Aorta (tissue), 5 donors: ENCODE measurements around the gene HS3ST5. TPM values are rescaled to one million over a fixed set of nuclear protein-coding genes. Genes with fewer than 3 reads are reported as not detected.

Experiments used
- ATAC-seq: fragments of 200-7000 bp; cut with Tn5 transposase; one replicate; pipeline ENCODE4 v1.9.1; 2022; ENCODE audit warnings: moderate library complexity; ENCODE audit not compliant: low FRiP score
- DNase-seq, 2 donors: peaks; one replicate each; pipeline ENCODE4 v3.0.0-alpha.2; 2020
- H3K27ac ChIP-seq, 2 donors: one replicate each; pipeline ENCODE4 v1.5.1; 2013; ENCODE audit warnings: low read length in 2 of 2, mild to moderate bottlenecking in 2 of 2, moderate library complexity in 2 of 2, control low read depth in 1 of 2, inconsistent platforms in 1 of 2, low read depth in 1 of 2
- H3K27me3 ChIP-seq, 2 donors: one replicate each; pipeline ENCODE4 v1.6.1; 2013; ENCODE audit warnings: control low read depth in 1 of 2, low read length in 1 of 2, mild to moderate bottlenecking in 1 of 2, moderate library complexity in 1 of 2; ENCODE audit not compliant: insufficient read depth in 2 of 2, control insufficient read depth in 1 of 2
- H3K36me3 ChIP-seq, 2 donors: one replicate each; pipeline ENCODE4 v1.6.1; 2013; ENCODE audit warnings: control low read depth in 1 of 2, low read length in 1 of 2, mild to moderate bottlenecking in 1 of 2; ENCODE audit not compliant: insufficient read depth in 2 of 2, control insufficient read depth in 1 of 2
- H3K4me1 ChIP-seq, 2 donors: one replicate each; pipeline ENCODE4 v1.6.1; 2013; ENCODE audit warnings: low read length in 2 of 2, control low read depth in 1 of 2, mild to moderate bottlenecking in 1 of 2, moderate library complexity in 1 of 2; ENCODE audit not compliant: insufficient read depth in 2 of 2, control insufficient read depth in 1 of 2
- H3K4me3 ChIP-seq, 2 donors: one replicate each; pipeline ENCODE4 v1.5.1; 2013; ENCODE audit warnings: low read length in 2 of 2, control low read depth in 1 of 2, mild to moderate bottlenecking in 1 of 2
- H3K9me3 ChIP-seq: one replicate; pipeline ENCODE4 v1.6.1; 2013; ENCODE audit warnings: mild to moderate bottlenecking, low read length; ENCODE audit not compliant: control insufficient read depth
- WGBS, 2 donors: extraction: QIAGEN DNeasy Blood & Tissue Kit; methylation state at CpG; one replicate each; pipeline ENCODE4 v1.1.7; 2013; 5-methylcytosine and 5-hydroxymethylcytosine counted together
- intact Hi-C, 2 donors: fragments of 100-400 bp; cut with DNase I; formaldehyde crosslinking; loops; one replicate each; pipeline versions ENCODE4 v1.14.2 to v1.15.0; 2022
- polyA plus RNA-seq, 2 donors: library from polyadenylated mRNA; stranded (reverse); fragments of 200-250 nt; gene quantifications; one replicate each; pipeline ENCODE4 v1.2.3, GENCODE V29; 2013
- total RNA-seq, 2 donors: library from RNA; stranded (reverse); fragmentation: NEBNext Ultra II Directional; extraction: Animal tissue kit (Norgen Biotek cat#: 25700); gene quantifications; one replicate each; pipeline ENCODE4 v1.2.1, GENCODE V29; 2021
- donor health status: healthy with polysubstance abuse.
- donor health status: Bipolar disorder and iron deficiency.
- donor health status: DM: no; HTN: no; CAD: no.
- donor health status: DM: no; HTN: no; CAD: no.
- donor health status: DM: yes; HTN: yes; CAD: no.

HS3ST5 gene
- total and polyA plus RNA-seq, 4 donors, result not detected

DNA sequence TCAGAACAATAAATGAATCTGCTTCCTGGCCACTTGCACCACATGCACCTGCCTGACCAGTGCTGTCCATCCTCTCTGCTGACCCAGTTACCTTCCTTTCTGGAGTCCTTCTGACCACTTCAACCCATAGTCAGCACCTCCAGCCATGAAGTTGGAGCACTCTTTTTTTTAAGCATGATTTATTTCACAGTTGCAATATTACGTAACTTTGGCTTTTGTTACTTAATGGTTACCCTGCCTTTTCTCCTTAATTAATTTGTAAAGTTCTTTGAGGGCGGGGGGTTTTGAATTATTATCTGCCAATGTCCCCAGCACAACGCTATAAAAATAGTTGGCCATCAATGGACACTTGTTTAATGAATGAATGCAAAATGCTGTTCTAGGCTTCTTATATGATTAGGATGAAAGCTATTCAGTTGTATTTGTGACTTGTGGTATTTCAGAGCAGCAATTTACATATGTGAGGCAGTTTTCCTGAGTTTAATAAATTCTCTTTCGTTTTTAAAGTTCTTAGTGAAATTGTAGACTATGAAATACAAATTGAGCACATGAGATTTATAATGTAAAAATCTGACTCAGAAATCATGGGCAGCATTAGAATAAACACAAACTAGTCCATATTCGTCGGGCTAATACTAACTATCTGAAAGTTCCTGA lies 180.0 kb downstream of the HS3ST5 start:
- no peak overlapping the region for H3K4me3 ChIP-seq
- intact Hi-C loops, result no loop called here
- 82 to 83% methylated on average over 6 of the region's 6 CpGs for WGBS, 2 donors
- no peaks in the 10 kb centered on the region for H3K9me3 ChIP-seq
- H3K27me3 ChIP-seq, result no peaks in the 10 kb centered on the region
- H3K27ac ChIP-seq, result no peak overlapping the region
- DNase-seq (no peak), ATAC-seq (no peak)
- H3K4me1 ChIP-seq, result no peaks in the 10 kb centered on the region
- H3K36me3 ChIP-seq, result no peaks in the 10 kb centered on the region

DNA sequence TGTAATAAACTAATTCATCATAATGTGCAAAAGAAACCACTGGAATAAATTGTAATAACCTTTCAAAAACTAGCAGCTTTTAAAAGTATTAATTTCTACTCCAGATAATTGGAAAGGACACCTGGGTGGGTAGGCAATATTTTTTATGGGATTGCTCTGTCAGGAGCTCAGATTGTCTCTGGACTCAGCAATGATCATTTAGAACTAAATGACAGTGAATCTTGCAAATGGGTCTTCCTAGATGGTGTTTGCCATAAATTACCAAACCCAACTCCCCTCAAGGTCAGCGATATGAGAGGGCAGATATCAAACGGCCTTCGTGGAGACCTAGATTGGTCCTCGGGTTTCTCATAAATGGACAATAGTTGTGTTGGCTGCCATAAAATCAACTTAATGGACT lies 181.9 kb downstream of the HS3ST5 start:
- no peaks in the 10 kb centered on the region for H3K27me3 ChIP-seq
- H3K4me3 ChIP-seq, result no peak overlapping the region
- 88 to 94% methylated on average over 4 of the region's 4 CpGs for WGBS, 2 donors
- H3K9me3 ChIP-seq, result no peaks in the 10 kb centered on the region
- H3K27ac ChIP-seq, result no peak overlapping the region
- ATAC-seq, result no peak
- DNase-seq, result no peak
- intact Hi-C loops, result no loop called here
- H3K4me1 ChIP-seq, result no peaks in the 10 kb centered on the region
- no peaks in the 10 kb centered on the region for H3K36me3 ChIP-seq

DNA sequence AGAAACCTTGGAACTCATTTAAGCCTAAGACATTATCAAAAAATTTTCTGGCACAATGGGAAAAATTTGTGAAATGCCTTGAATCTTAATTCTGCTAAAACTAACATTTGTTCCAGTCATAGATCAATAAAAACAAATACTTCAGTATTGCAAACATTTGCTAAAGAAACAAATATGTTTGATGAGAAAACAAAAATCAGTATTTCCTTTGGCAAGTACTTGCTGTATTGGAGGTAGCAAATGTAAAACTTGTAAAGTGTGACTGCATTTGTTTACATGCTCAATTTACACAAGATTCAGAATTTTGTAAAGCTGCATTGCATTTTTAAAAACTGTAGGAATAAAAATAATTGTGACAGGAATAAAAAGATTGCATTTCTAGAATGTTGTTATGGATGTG lies 183.1 kb downstream of the HS3ST5 start:
- Histone ChIP-seq H3K4me1 (no peaks in the 10 kb centered on the region), H3K9me3 (no peaks in the 10 kb centered on the region), H3K36me3 (no peaks in the 10 kb centered on the region), H3K27me3 (no peaks in the 10 kb centered on the region), H3K4me3 (no peak overlapping the region), H3K27ac (no peak overlapping the region)
- ATAC-seq (no peak), DNase-seq (no peak)
- intact Hi-C loops, result no loop called here

DNA sequence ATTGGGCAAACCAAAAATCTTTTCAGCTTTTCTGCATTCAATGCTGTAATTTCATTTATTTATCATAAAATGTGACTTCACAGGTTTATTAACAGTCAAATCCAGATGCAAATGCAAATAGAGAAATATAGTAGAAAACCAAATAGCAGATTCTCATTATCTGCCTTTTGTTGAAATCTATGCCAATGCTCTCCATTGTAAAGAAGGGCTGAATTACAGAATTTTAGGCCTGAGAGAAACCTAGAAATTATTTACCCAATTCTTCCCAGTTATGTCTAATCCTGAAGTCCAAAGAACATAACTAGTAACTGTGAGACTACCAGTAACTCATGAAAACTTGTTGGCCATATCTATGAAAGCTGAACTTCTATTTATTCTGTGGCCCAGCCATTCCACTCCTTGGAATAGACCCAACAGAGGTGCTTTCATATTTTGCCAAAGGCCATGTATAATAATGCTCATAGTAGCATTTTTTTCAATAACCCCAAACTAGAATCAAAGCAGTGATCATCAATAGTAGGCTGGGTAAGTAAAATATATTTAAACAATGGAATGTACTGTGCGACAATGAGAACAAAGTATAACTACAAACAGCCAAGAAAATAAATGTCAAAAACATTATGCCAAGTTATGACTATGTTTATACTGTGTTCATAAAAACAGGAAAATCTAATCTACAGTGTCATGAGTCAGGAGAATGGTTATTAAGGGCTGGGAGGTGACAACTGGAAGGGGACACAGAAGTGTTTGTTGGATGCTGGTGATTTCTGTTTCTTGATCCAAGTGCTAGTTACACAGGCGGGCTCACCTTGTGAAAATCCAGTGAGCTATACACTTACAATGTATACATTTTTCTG lies 183.8 kb downstream of the HS3ST5 start:
- H3K27me3 ChIP-seq, result no peaks in the 10 kb centered on the region
- no peaks in the 10 kb centered on the region for H3K9me3 ChIP-seq
- no peak for ATAC-seq
- H3K27ac ChIP-seq, result no peak overlapping the region
- no peak for DNase-seq
- no peaks in the 10 kb centered on the region for H3K36me3 ChIP-seq
- H3K4me3 ChIP-seq, result no peak overlapping the region
- no peaks in the 10 kb centered on the region for H3K4me1 ChIP-seq
- intact Hi-C loops, result no loop called here
- 27 to 40% methylated on average over 2 of the region's 2 CpGs for WGBS, 2 donors

DNA sequence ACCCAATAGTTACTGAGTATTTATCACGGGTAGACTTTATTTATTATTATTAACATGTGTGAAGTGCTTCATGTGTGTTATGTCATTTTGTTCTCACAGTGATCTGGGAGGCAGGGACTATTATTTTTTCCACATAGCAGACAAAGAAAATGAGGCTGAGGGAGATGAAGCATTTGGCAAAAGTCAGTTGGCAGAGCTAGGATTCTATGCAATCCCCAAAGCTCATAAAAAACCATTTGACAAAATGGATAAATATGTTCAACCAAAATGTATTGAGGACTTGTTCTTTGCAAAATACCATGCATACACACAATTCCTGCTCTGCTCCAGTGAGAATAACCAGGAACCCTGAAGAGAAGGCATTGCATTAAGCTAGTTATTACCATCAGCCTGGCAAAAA lies 184.4 kb downstream of the HS3ST5 start:
- WGBS, 2 donors, result 53 to 62% methylated on average over 1 of the region's 1 CpG
- ATAC-seq (no peak), DNase-seq (no peak)
- H3K36me3 ChIP-seq, result no peaks in the 10 kb centered on the region
- no peak overlapping the region for H3K4me3 ChIP-seq
- no peak overlapping the region for H3K27ac ChIP-seq
- H3K4me1 ChIP-seq, result no peaks in the 10 kb centered on the region
- no peaks in the 10 kb centered on the region for H3K27me3 ChIP-seq
- intact Hi-C loops, result no loop called here
- no peaks in the 10 kb centered on the region for H3K9me3 ChIP-seq

DNA sequence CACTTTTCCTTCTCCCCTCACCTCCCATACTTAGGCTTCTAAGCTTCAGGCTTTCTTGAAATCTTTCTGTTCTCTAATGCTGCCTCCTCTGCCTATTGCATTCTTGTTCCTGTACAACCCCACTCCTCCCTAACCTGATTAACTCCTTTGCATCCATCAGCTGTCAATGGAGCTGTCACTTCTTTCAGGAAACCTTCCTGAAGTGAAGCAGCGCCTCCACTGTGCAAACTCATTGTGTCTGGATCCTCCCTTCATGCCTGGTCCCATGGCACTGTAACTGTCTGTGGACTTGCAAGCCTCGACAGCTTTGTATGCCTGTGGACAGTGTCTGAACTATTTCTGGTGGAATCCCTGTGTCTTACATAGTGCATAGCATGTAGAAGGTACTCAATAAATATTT lies 185.0 kb downstream of the HS3ST5 start:
- Histone ChIP-seq H3K27ac (no peak overlapping the region), H3K4me1 (no peaks in the 10 kb centered on the region), H3K4me3 (no peak overlapping the region), H3K27me3 (no peaks in the 10 kb centered on the region), H3K36me3 (no peaks in the 10 kb centered on the region), H3K9me3 (peaks cover 1% of the 10 kb centered on the region)
- no peak for DNase-seq
- WGBS, 2 donors, result 78 to 83% methylated on average over 2 of the region's 2 CpGs
- intact Hi-C loops, result no loop called here
- ATAC-seq, result no peak

DNA sequence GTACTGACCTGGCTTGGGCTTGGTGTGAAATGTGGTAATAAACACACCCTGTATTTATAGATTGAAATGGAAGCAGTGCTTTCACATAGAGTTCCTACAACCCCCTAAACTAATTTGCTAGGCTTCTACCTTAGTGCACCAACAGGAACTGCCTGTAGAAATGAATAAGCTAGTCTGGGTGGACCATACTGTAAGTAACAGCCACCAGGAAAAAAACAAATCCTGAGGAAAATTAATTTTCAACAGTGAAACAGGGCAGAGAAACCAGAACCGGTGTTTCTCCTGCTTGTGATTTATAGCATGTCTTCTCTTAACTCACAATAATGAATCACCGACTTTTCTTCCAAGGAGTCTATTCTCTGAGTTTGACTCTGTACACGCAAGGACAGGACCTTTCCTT lies 187.1 kb downstream of the HS3ST5 start:
- no peak for ATAC-seq
- H3K4me1 ChIP-seq, result no peaks in the 10 kb centered on the region
- 65 to 84% methylated on average over 3 of the region's 3 CpGs for WGBS, 2 donors

DNA sequence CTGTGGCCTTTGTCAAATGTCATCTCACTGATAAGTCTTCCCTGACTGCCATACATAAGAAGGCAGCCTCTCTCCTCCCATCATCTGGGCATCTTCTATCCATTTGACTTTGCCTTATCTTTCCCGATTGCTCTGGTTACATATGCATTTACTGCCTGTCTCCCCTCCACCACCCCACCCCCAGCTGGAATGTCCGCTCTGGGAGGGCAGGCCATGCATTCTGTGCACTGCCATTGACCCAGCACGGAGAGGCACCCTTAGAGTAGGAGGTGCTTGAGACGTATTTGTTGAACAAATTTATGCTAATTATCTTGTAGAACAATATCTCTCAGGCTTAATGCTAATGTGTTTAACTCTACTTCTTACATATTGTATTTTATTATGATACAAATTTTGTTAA lies 188.0 kb downstream of the HS3ST5 start:
- Histone ChIP-seq H3K27ac (no peak overlapping the region), H3K27me3 (no peaks in the 10 kb centered on the region), H3K4me1 (no peaks in the 10 kb centered on the region), H3K4me3 (no peak overlapping the region), H3K9me3 (peaks cover 1% of the 10 kb centered on the region), H3K36me3 (no peaks in the 10 kb centered on the region)
- intact Hi-C loops, result no loop called here
- 79 to 85% methylated on average over 4 of the region's 4 CpGs for WGBS, 2 donors
- ATAC-seq (no peak), DNase-seq (no peak)

More for the DNA sequence above, 187.1 kb downstream of the HS3ST5 start:
- Histone ChIP-seq H3K27me3 (no peaks in the 10 kb centered on the region), H3K27ac (no peak overlapping the region), H3K4me3 (no peak overlapping the region), H3K36me3 (no peaks in the 10 kb centered on the region), H3K9me3 (peaks cover 1% of the 10 kb centered on the region)
- intact Hi-C loops, result no loop called here
- DNase-seq, result no peak

DNA sequence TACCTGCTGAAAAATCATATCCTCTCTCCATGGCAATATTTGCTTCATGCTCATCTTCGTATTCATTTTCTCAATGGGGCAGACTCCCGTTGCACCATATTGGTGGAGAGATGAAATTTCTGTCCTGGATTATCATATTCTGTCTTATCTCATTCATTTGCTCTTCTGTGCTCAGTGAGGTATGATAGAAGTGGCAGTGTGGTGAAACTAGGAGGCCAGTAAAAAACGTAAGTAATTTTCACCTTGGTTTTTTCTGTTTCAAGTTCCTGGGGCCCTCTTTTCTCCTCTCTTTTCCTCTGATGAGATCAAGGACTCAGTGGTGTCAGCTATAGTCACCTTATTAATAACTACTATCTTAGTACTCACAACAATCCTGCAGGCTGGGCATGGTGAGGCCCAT lies 189.4 kb downstream of the HS3ST5 start:
- WGBS, 2 donors, result 92 to 93% methylated on average over 3 of the region's 3 CpGs
- peaks cover 1% of the 10 kb centered on the region for H3K9me3 ChIP-seq

More for the DNA sequence above, 189.4 kb downstream of the HS3ST5 start:
- ATAC-seq (no peak), DNase-seq (no peak)
- Histone ChIP-seq H3K4me1 (no peaks in the 10 kb centered on the region), H3K4me3 (no peak overlapping the region), H3K27me3 (no peaks in the 10 kb centered on the region), H3K36me3 (no peaks in the 10 kb centered on the region), H3K27ac (no peak overlapping the region)
- intact Hi-C loops, result no loop called here
